HCT116 (cell line): Measurements from ENCODE around the gene SNX20. TPM values are rescaled to one million over a fixed set of nuclear protein-coding genes. Genes with fewer than 3 reads are reported as not detected.

Experiments
- ATAC-seq: fragments of 200-7000 bp; cut with Tn5 transposase; 2 replicates; pipeline ENCODE4 v1.9.1; 2020; ENCODE audit warnings: mild to moderate bottlenecking, moderate library complexity
- BruUV-seq: library from RNA; stranded (reverse); fragments of 400-500 nt; replicated peaks from 2 replicates; lab custom pipeline; 2021; lab: Mats Ljungman, UMichigan
- CTCF ChIA-PET: fragments of 300-600 bp; sonication (Branson Sonifier 250); formaldehyde crosslinking; loops from one replicate; lab custom pipeline; 2021; ENCODE audit warnings: antibody characterized with exemption; lab: Charles Lee
- POLR2A ChIA-PET: fragments of 300-600, 350-600 bp; sonication (Branson Sonifier 250); formaldehyde crosslinking; loops from one replicate; lab custom pipeline; 2021; ENCODE audit warnings: antibody characterized with exemption; lab: Charles Lee
- RAD21 ChIA-PET, 2 experiments: fragments of 300-600 bp; sonication (Branson Sonifier 250); formaldehyde crosslinking; loops; one replicate each; lab custom pipeline; 2023; ENCODE audit warnings: low total read pairs in 2 of 2; ENCODE audit not compliant: uncharacterized antibody in 2 of 2, unreplicated experiment in 2 of 2, low non-redundant PET in 1 of 2; lab: Charles Lee
- DNase-seq: peaks from one replicate; pipeline ENCODE4 v3.0.0-alpha.2; 2010; ENCODE audit warnings: low read depth, low spot score
- H2AFZ ChIP-seq: fragments of 200-600 bp; shearing (Covaris generic), sonication (generic); 2 replicates; pipeline ENCODE4 v1.6.1; 2017; ENCODE audit warnings: low read depth, mixed run types, mixed read lengths, antibody characterized with exemption, low read length; ENCODE audit not compliant: poor library complexity, severe bottlenecking
- H3K27ac ChIP-seq: 2 replicates; pipeline ENCODE4 v1.5.1; 2012; ENCODE audit warnings: low read depth, low read length
- H3K27me3 ChIP-seq: fragments of 200-600 bp; sonication (generic); 2 replicates; pipeline ENCODE4 v1.6.1; 2016; ENCODE audit warnings: mixed run types, low read length, mixed read lengths; ENCODE audit not compliant: insufficient read depth
- H3K36me3 ChIP-seq, 2 experiments: fragments of 200-500 bp in 1 of 2; fragments of 200-600 bp in 1 of 2; sonication (Bioruptor generic) in 1 of 2; sonication (generic) in 1 of 2; 2 replicates each; pipeline versions ENCODE4 v1.5.1 to v1.6.1; 2014 to 2016; ENCODE audit warnings: low read length in 2 of 2, inconsistent platforms in 1 of 2, mixed read lengths in 1 of 2, mixed run types in 1 of 2; ENCODE audit not compliant: insufficient read depth in 2 of 2, control insufficient read depth in 1 of 2
- H3K4me1 ChIP-seq, 2 experiments: fragments of 200-600 bp in 1 of 2; sonication (generic) in 1 of 2; 2 replicates each; pipeline versions ENCODE4 v1.5.1 to v1.6.1; 2012 to 2017; ENCODE audit warnings: low read length in 2 of 2, inconsistent platforms in 1 of 2, mild to moderate bottlenecking in 1 of 2, mixed read lengths in 1 of 2, mixed run types in 1 of 2, moderate library complexity in 1 of 2; ENCODE audit not compliant: insufficient read depth in 2 of 2, control insufficient read depth in 1 of 2
- H3K4me2 ChIP-seq: fragments of 200-600 bp; sonication (generic); 2 replicates; pipeline ENCODE4 v1.6.1; 2017; ENCODE audit warnings: mixed run types, low read length, mixed read lengths
- H3K4me3 ChIP-seq, 2 experiments: fragments of 200-600 bp in 1 of 2; sonication (generic) in 1 of 2; replicated peaks in 1 of 2; 2 replicates each; pipeline ENCODE4 v1.5.1; 2011 to 2016; ENCODE audit warnings: low read length in 2 of 2, control low read depth in 1 of 2, low read depth in 1 of 2, mild to moderate bottlenecking in 1 of 2, mixed read lengths in 1 of 2, mixed run types in 1 of 2
- H3K79me2 ChIP-seq: fragments of 200-600 bp; sonication (generic); 2 replicates; pipeline ENCODE4 v1.6.1; 2017; ENCODE audit warnings: mild to moderate bottlenecking, mixed run types, low read length, moderate library complexity, mixed read lengths; ENCODE audit not compliant: insufficient read depth
- H3K9ac ChIP-seq: fragments of 200-600 bp; sonication (generic); 2 replicates; pipeline ENCODE4 v1.6.1; 2016; ENCODE audit warnings: low read length, mixed read lengths
- H3K9me2 ChIP-seq: fragments of 200-600 bp; sonication (generic), shearing (Covaris generic); 2 replicates; pipeline ENCODE4 v1.6.1; 2017; ENCODE audit warnings: mixed run types, mild to moderate bottlenecking, moderate library complexity; ENCODE audit not compliant: insufficient read depth
- H3K9me3 ChIP-seq, 2 experiments: fragments of 200-500 bp in 1 of 2; fragments of 200-600 bp in 1 of 2; sonication (Bioruptor generic) in 1 of 2; sonication (generic) in 1 of 2; 2 replicates each; pipeline ENCODE4 v1.6.1; 2014 to 2017; ENCODE audit warnings: low read length in 2 of 2, mixed read lengths in 2 of 2, inconsistent platforms in 1 of 2, low read depth in 1 of 2, mild to moderate bottlenecking in 1 of 2, mixed run types in 1 of 2, moderate library complexity in 1 of 2; ENCODE audit not compliant: control insufficient read depth in 1 of 2, insufficient read depth in 1 of 2
- H4K20me1 ChIP-seq: fragments of 200-600 bp; sonication (generic), shearing (Covaris generic); 2 replicates; pipeline ENCODE4 v1.6.1; 2017; ENCODE audit warnings: mixed run types, mild to moderate bottlenecking, moderate library complexity; ENCODE audit not compliant: insufficient read depth
- ATF3 ChIP-seq: IDR thresholded peaks from 2 replicates; pipeline ENCODE4 v1.6.1; 2012
- EGR1 ChIP-seq: IDR thresholded peaks from 2 replicates; pipeline ENCODE4 v1.6.1; 2012; ENCODE audit warnings: low read depth
- EZH2phosphoT487 ChIP-seq: fragments of 200-600 bp; IDR thresholded peaks from 2 replicates; pipeline ENCODE4 v1.6.1; 2018; ENCODE audit warnings: antibody characterized with exemption, borderline replicate concordance
- JUND ChIP-seq: IDR thresholded peaks from 2 replicates; pipeline ENCODE4 v1.6.1; 2012
- MAX ChIP-seq: IDR thresholded peaks from 2 replicates; pipeline ENCODE4 v1.6.1; 2012
- POLR2A ChIP-seq: IDR thresholded peaks from 2 replicates; pipeline ENCODE4 v1.7.0; 2011; ENCODE audit warnings: borderline replicate concordance; ENCODE audit not compliant: insufficient read depth, insufficient read length; ENCODE audit errors: extremely low read depth
- RAD21 ChIP-seq: IDR thresholded peaks from 2 replicates; pipeline ENCODE4 v1.6.1; 2012; ENCODE audit warnings: low read depth, mild to moderate bottlenecking
- SIN3A ChIP-seq: IDR thresholded peaks from 2 replicates; pipeline ENCODE4 v1.6.1; 2012; ENCODE audit warnings: low read depth
- SP1 ChIP-seq: IDR thresholded peaks from 2 replicates; pipeline ENCODE4 v1.6.1; 2012; ENCODE audit warnings: low read depth
- TCF7L2 ChIP-seq: IDR thresholded peaks from 2 replicates; pipeline ENCODE4 v1.7.0; 2011; ENCODE audit warnings: borderline replicate concordance, inconsistent platforms; ENCODE audit not compliant: insufficient read depth, insufficient read length; ENCODE audit errors: extremely low read depth
- ZBTB33 ChIP-seq: IDR thresholded peaks from 2 replicates; pipeline ENCODE4 v1.6.1; 2011; ENCODE audit warnings: mild to moderate bottlenecking, low read length, moderate library complexity; ENCODE audit not compliant: insufficient replicate concordance; ENCODE audit errors: extremely low read depth
- ZFX ChIP-seq: fragments of 450-650 bp; IDR thresholded peaks from 2 replicates; pipeline ENCODE4 v1.6.1; 2017
- intact Hi-C: fragments of 100-400 bp; cut with micrococcal nuclease; formaldehyde crosslinking; loops from 2 replicates; pipeline ENCODE4 v1.10.0; 2022
- total RNA-seq: library from RNA; stranded (reverse); gene quantifications from one replicate; pipeline ENCODE4 v1.2.1, GENCODE V29; 2021; ENCODE audit not compliant: unreplicated experiment

The SNX20 gene
- total RNA-seq, 1 experiment from 2014 or later: 0.07 TPM

- Histone ChIP-seq H3K4me2 (no peak overlapping the region), H3K9me3 (no peaks in the 10 kb centered on the region), H3K27ac (no peak overlapping the region), H3K36me3 (no peaks in the 10 kb centered on the region), H3K4me1 (no peaks in the 10 kb centered on the region), H3K4me3 (no peak overlapping the region), H3K9ac (no peak overlapping the region), H2AFZ (no peak overlapping the region), H3K9me2 (no peaks in the 10 kb centered on the region), H4K20me1 (no peaks in the 10 kb centered on the region), H3K79me2 (no peaks in the 10 kb centered on the region), H3K27me3 (no peaks in the 10 kb centered on the region)
- ATAC-seq (no peak), DNase-seq (no peak)
- ChIA-PET RAD21 (no interaction called here), CTCF (no interaction called here), POLR2A (no interaction called here)
- TF ChIP-seq TCF7L2 (no peak), JUND (no peak), SP1 (no peak), ZBTB33 (no peak), RAD21 (no peak)
- no TSS peak for BruUV-seq
- intact Hi-C loops: no loop called here
Measured at GRCh38 chr16:50652836-50653425, 28.2 kb downstream of the SNX20 start.

GRCh38 chr16:50651835-50652438 lies 29.2 kb downstream of the SNX20 start:
- Histone ChIP-seq H3K4me2 (no peak overlapping the region), H2AFZ (no peak overlapping the region), H3K36me3 (no peaks in the 10 kb centered on the region), H3K9ac (no peak overlapping the region), H3K4me3 (no peak overlapping the region), H3K27ac (no peak overlapping the region), H4K20me1 (no peaks in the 10 kb centered on the region), H3K79me2 (no peaks in the 10 kb centered on the region), H3K9me2 (no peaks in the 10 kb centered on the region), H3K4me1 (no peaks in the 10 kb centered on the region), H3K27me3 (no peaks in the 10 kb centered on the region), H3K9me3 (no peaks in the 10 kb centered on the region)
- CTCF ChIA-PET: no interaction called here
- DNase-seq: no peak
- no peak; the same call in 1 of the 2 replicates for ATAC-seq
- POLR2A ChIA-PET: no interaction called here
- intact Hi-C loops: no loop called here
- BruUV-seq: no TSS peak
- RAD21 ChIA-PET: no interaction called here
- no peak for TF ChIP-seq ZFX
- TF ChIP-seq SIN3A: no peak
- TF ChIP-seq EGR1: no peak
- no peak for TF ChIP-seq POLR2A
- no peak for TF ChIP-seq SP1
- TF ChIP-seq ATF3: no peak
- no peak for TF ChIP-seq TCF7L2
- TF ChIP-seq JUND: no peak
- no peak for TF ChIP-seq EZH2phosphoT487
- no peak for TF ChIP-seq ZBTB33
- no peak for TF ChIP-seq MAX
